ENCODE results near the gene GEMIN5.
A peak's percentile ranks its signal among the peaks of the same experiment; 100 is the strongest.
"Not testable (repeated sequence)": the region's sequence is repeated elsewhere in the genome, so short reads cannot be mapped to it uniquely, and the experiment has no call there.

GEMIN5 gene, protein sequence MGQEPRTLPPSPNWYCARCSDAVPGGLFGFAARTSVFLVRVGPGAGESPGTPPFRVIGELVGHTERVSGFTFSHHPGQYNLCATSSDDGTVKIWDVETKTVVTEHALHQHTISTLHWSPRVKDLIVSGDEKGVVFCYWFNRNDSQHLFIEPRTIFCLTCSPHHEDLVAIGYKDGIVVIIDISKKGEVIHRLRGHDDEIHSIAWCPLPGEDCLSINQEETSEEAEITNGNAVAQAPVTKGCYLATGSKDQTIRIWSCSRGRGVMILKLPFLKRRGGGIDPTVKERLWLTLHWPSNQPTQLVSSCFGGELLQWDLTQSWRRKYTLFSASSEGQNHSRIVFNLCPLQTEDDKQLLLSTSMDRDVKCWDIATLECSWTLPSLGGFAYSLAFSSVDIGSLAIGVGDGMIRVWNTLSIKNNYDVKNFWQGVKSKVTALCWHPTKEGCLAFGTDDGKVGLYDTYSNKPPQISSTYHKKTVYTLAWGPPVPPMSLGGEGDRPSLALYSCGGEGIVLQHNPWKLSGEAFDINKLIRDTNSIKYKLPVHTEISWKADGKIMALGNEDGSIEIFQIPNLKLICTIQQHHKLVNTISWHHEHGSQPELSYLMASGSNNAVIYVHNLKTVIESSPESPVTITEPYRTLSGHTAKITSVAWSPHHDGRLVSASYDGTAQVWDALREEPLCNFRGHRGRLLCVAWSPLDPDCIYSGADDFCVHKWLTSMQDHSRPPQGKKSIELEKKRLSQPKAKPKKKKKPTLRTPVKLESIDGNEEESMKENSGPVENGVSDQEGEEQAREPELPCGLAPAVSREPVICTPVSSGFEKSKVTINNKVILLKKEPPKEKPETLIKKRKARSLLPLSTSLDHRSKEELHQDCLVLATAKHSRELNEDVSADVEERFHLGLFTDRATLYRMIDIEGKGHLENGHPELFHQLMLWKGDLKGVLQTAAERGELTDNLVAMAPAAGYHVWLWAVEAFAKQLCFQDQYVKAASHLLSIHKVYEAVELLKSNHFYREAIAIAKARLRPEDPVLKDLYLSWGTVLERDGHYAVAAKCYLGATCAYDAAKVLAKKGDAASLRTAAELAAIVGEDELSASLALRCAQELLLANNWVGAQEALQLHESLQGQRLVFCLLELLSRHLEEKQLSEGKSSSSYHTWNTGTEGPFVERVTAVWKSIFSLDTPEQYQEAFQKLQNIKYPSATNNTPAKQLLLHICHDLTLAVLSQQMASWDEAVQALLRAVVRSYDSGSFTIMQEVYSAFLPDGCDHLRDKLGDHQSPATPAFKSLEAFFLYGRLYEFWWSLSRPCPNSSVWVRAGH (N-terminal part only)

GRCh38 chr5:154937718-154938466, at the start of gene GEMIN5:
GEMIN5 (minus strand) TSS chr5:154938211; CDS start chr5:154938133, 78 bp downstream.
- peak; percentile 65 to 82 (median 71) for DNase-seq (ENCODE audit: low read depth in 3 of 3)

GRCh38 chr5:154986151-154986550, 48.1 kb upstream of the GEMIN5 start:
- no peak for DNase-seq (ENCODE audit: low read depth in 3 of 3)

DNA sequence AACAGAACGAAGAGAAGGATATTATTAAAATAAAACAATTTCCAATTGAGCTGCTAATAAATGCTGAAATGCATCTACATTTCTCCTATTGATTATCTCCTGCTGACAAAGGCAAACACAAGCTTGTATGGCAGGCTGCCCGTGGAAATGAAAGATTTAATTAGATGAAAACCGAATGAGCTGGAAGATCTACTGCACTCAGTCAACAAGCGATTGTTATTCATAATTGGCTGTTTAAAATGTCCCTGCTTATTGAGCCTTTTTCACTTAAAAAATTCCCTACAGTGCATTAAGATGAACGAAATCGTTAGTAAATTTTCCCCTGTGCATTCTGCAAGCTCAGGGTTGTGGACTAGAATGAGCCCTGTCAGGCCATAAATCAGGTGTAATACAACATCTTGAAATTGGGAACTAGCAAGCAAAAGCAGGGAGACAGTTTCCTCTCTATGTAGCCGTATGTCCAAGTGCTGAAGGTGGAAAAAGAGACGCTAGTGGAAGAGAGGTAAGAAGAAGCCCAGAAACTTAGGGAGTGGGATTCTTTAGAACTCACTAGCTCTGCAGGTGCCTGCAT, 47.0 kb upstream of the GEMIN5 start:
- no peak for DNase-seq (ENCODE audit: low read depth in 3 of 3)

- not testable (repeated sequence) for DNase-seq (ENCODE audit: low read depth in 3 of 3)
These were observed 40.3 kb upstream of the GEMIN5 start for GRCh38 chr5:154978294-154978693.

GRCh38 chr5:154977409-154977808, 39.4 kb upstream of the GEMIN5 start:
- no peak for DNase-seq (ENCODE audit: low read depth in 3 of 3)

DNA sequence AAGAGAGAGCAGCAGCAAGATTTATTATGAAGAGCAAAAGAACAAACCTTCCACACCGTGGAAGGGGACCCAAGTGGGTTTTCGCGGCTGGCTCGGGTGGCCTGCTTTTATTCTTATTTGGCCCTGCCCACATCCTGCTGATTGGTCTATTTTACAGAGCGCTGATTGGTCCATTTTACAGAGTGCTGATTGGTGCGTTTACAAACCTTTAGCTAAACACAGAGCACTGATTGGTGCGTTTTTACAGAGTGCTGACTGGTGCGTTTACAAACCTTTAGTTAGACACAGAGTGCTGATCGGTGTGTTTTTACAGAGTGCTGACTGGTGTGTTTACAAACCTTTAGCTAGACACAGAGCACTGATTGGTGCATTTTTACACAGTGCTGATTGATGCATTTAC, 38.1 kb upstream of the GEMIN5 start:
- DNase-seq (ENCODE audit: low read depth in 3 of 3): not testable (repeated sequence)

DNA sequence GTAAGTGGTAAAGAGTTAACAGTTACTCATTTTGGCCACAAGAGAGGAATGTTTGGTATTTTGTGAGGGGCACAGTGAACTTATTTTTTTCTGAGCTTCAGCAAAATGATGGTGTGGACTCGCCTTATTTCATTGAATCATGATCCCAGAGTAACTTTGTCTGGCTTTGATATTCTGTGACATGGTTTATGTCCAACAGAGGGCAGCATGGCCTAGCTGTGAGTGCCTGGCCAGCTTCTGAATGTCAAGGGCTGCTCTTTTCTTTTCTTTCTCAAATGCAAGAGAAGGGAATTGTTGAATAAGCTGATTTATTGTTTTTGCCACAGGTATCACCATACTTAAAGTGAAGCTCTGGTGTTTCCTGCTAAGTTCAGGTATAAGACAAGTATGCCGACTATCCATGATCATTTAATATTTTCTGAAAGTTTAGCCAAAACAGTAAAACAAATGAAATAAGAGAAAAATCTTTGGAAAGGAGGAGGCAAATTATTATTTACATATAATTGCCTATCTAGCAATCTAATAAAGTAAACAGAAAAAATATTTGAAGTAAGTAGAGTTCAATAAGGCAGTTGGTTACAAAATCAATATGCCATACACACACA, 34.6 kb upstream of the GEMIN5 start:
- DNase-seq (ENCODE audit: low read depth in 3 of 3): no peak

GRCh38 chr5:154971501-154971900, 33.5 kb upstream of the GEMIN5 start:
- no peak for DNase-seq (ENCODE audit: low read depth in 3 of 3)

DNA sequence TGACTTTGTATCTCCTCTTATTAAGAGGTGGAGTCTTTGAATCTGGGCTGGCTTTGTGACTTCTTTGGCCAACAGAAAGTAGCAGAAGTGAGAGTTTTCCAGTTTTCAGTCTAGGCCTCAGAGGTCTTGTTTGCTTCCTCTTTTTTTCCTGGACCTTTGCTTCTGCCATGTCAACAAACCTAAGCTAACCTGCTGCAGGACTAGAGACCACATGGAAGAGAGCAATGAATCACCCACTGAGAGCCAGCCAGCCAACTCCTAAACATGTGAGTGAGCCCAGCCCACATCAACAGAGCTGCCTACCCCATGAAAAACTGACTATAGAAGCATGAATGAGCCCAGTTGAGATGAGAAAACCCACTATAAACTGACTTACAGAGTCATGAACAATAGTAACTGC, 32.7 kb upstream of the GEMIN5 start:
- DNase-seq (ENCODE audit: low read depth in 3 of 3): no peak

DNA sequence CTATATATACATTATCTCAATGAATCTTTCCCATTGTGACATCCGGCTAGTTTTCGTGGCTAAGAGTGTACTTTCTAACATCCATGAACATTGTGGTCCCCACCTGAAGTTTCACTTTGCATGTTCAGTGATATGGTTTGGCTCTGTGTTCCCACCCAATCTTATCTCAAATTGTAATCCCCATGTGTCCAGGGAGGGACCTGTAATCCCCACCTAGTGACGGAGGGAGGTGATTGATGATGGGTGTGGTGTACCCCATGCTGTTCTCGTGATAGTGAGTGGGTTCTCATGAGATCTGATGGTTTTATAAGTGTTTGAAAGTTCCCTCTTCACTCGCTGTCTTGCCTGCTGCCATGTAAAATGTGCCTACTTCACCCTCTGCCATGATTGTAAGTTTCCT, 30.9 kb upstream of the GEMIN5 start:
- DNase-seq (ENCODE audit: low read depth in 3 of 3): no peak

GRCh38 chr5:154967421-154968024, 29.5 kb upstream of the GEMIN5 start:
- no peak for DNase-seq (ENCODE audit: low read depth in 3 of 3)

- DNase-seq (ENCODE audit: low read depth in 3 of 3): no peak
These were observed 28.9 kb upstream of the GEMIN5 start for GRCh38 chr5:154966874-154967273.

DNA sequence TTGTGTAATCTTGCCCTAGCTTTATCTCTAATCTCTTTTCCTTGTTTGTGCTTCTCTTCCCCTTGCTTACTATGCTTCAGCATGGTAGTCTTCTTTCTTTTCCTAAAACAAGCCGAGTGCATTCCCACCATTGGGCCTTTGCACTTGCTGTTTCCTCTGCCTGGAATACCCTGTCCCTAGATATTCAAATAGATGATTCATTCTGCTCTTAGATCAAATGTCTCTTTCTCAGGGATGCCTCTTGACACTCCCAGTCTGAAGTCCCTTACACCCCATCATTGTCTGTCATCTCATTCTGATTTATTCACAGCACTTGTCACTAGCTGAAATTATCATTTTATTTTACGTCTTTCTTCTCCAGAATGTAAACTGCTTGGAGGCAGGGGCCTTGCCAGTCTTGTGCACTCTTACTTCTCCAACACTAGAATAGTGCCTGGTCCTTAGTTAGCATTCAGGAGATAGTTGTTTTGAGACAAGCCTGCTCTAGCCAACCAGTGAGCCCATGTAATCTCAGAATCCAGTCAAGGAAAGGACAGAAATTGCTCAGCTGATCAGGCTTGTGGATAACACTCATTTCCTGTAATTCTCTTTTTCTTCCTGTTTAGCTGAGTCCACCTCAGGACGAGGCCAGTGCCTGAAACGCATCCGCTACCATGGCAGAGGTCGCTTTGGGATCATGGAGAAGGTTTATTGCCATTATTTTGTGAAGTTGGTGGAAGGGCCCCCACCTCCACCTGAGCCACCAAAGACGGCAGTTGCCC, 28.2 kb upstream of the GEMIN5 start:
- no peak for DNase-seq (ENCODE audit: low read depth in 3 of 3)

DNA sequence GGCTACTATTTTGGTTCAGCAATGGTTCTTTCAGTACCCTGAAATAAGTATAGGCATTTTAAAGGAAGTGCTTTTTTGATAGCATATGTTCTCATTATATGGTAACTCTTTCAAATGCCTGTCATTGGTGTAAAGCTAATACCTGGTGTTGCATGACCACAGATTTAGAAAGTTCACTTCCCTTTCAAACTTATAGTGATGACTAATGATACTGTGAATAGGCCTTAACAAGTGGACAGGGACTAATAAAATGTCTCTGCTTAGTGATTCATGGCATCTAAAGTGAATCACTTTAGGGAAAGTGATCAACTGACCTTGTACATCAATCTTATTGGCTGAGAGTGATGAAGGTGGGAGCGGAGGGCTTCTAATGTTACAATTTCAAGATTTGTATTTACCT, 24.5 kb upstream of the GEMIN5 start:
- no peak for DNase-seq (ENCODE audit: low read depth in 3 of 3)

- DNase-seq (ENCODE audit: low read depth in 3 of 3): no peak
These were observed 18.7 kb upstream of the GEMIN5 start for GRCh38 chr5:154956712-154957111.

GRCh38 chr5:154949781-154950180, 11.8 kb upstream of the GEMIN5 start:
- no peak for DNase-seq (ENCODE audit: low read depth in 3 of 3)

GRCh38 chr5:154948313-154948712, 10.3 kb upstream of the GEMIN5 start:
- DNase-seq (ENCODE audit: low read depth in 3 of 3): no peak

DNA sequence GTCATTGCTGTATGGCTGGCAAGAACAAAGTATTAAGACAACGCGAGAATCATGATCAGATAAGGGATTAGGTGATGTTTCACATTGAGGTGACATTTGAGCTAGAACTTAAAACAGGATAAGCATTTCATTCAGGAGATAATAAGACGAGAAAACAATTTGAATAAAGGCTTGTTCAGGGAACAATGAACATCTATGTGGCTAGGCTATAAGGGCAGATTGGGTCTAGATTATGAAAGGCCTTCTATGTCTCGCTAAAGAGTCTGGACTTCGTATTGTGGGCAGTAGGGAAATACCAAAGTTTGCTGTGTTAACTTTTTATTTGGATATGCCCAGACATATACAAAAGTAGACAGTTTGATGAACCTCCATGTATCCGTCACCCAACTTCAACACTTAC, 9.8 kb upstream of the GEMIN5 start:
- DNase-seq (ENCODE audit: low read depth in 3 of 3): no peak

DNA sequence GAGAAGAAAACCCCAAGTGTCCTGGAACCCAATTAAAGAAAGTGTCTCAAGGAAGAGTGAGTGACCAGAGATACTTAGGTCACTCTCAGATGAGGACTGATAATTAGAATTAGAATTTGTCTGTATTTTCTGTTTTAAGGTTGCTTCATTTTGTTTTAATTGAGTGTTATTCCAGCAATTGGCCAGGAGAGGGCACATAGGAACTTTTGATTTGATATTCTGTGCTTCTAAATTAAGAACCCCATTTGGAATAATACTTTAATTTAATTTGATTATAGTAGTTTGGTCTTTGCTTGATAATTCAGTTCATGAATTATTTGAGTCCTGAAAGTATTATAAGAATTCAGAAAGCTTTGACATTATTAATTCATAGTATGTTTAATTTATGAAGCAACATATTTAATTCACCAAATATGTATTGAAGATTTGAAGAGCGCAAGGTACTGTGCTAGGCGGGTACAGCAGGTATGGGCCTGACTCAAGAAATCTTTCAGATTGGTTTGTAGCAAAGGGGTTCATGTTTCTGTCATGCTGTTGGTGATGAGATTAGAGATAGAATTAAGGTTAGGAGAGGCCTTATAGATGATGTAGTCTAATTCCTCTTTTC, 7.8 kb upstream of the GEMIN5 start:
- DNase-seq (ENCODE audit: low read depth in 3 of 3): no peak

Data from stimulated activated CD4-positive, alpha-beta T cell treated with anti-CD3 and anti-CD28 coated beads, TNF-alpha, amount 100 ng/mL, for 24 hours (primary cell).